IPS-11a (cell line): ENCODE measurements around the gene TLCD1.
"Not testable (repeated sequence)": the region's sequence is repeated elsewhere in the genome, so short reads cannot be mapped to it uniquely, and the experiment has no call there.

Source experiments
- H3K4me3 ChIP-seq: one replicate; pipeline ENCODE4 v1.5.1; 2013; ENCODE audit warnings: low read depth, low read length, control low read depth

TLCD1 gene

GRCh38 chr17:28729950-28730330 lies 3.9 kb upstream of the TLCD1 start:
- no peak overlapping the region for H3K4me3 ChIP-seq

GRCh38 chr17:28728364-28729200 lies 2.5 kb upstream of the TLCD1 start, which contains the start of gene NEK8:
TSS of gene NEK8 (plus strand) at chr17:28728788. CDS start at chr17:28728814, 26 bp downstream.
- H3K4me3 ChIP-seq: peak within 1 kb of the TSS; percentile 78

- H3K4me3 ChIP-seq: peak overlapping the region; percentile 72
Measured at GRCh38 chr17:28726627-28727491, 826 bp upstream of the TLCD1 start.

- peak overlapping the region; percentile 74 for H3K4me3 ChIP-seq
Measured at GRCh38 chr17:28725660-28726225, 290 bp downstream of the TLCD1 start.

- H3K4me3 ChIP-seq: peak overlapping the region; percentile 74
Measured at GRCh38 chr17:28725166-28725659, 820 bp downstream of the TLCD1 start.

- peak overlapping the region; percentile 74 for H3K4me3 ChIP-seq
Measured at GRCh38 chr17:28724500-28725165, 1.4 kb downstream of the TLCD1 start.

- H3K4me3 ChIP-seq: not testable (repeated sequence)
Measured at GRCh38 chr17:28723836-28724499, 2.1 kb downstream of the TLCD1 start.

GRCh38 chr17:28723159-28723835 lies 2.7 kb downstream of the TLCD1 start:
- no peak overlapping the region for H3K4me3 ChIP-seq

- no peak overlapping the region for H3K4me3 ChIP-seq
Measured at GRCh38 chr17:28722417-28723158, 3.4 kb downstream of the TLCD1 start.

- H3K4me3 ChIP-seq: peak overlapping the region; percentile 98
Measured at GRCh38 chr17:28720997-28721329, 5.1 kb downstream of the TLCD1 start.

GRCh38 chr17:28720247-28720996 lies 5.6 kb downstream of the TLCD1 start:
- peak overlapping the region; percentile 98 for H3K4me3 ChIP-seq

GRCh38 chr17:28719021-28719433 lies 7.0 kb downstream of the TLCD1 start:
- peak overlapping the region; percentile 65 for H3K4me3 ChIP-seq

- peak overlapping the region; percentile 65 for H3K4me3 ChIP-seq
Measured at GRCh38 chr17:28718333-28719020, 7.6 kb downstream of the TLCD1 start.

- H3K4me3 ChIP-seq: peak within 1 kb of the TSS; percentile 85
Measured at GRCh38 chr17:28717578-28718332, 8.3 kb downstream of the TLCD1 start, which contains the start of gene RAB34. TSS of gene RAB34 (minus strand) at chr17:28717868. CDS start at chr17:28717266, 602 bp downstream.

GRCh38 chr17:28716740-28717577 lies 9.1 kb downstream of the TLCD1 start:
- H3K4me3 ChIP-seq: peak overlapping the region; percentile 85

GRCh38 chr17:28715217-28715616 lies 10.8 kb downstream of the TLCD1 start:
- H3K4me3 ChIP-seq: no peak overlapping the region
